ENCODE measurements around the gene TYK2.
A peak's percentile ranks its signal among the peaks of the same experiment; 100 is the strongest.
"Not testable (repeated sequence)": the region's sequence is repeated elsewhere in the genome, so short reads cannot be mapped to it uniquely, and the experiment has no call there.

TYK2 gene

DNA sequence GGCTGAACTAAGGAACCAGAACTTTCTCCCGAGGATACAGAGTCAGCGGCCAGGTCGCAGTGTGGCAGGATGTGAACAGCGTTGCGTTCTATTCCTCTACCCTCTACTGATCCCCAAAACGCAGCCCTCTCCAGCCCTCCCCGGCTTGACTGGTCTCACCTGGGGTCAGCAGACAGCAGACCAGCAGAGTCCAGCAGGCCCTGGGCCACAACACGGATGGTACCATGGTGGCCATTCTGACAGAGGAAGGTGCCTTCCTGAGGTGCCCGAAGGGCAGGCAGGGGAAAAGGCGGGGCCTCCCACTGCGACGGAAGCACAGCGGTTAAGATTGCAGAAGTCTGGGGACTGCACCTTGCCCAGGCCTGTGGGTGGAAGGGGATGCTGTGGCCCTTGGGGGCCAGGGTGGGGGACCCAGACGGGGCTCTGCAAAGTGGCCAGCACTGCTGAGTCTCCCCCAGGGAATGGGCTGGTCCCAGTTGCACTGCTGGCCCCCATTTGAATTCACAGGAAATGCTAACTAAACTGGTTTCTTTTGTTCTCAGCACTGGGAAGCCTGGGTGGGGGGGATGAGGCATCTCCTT is 40.9 kb downstream of the TYK2 start, which contains the start of gene ICAM3 (continued):
- TF ChIP-seq, protein P1, sequence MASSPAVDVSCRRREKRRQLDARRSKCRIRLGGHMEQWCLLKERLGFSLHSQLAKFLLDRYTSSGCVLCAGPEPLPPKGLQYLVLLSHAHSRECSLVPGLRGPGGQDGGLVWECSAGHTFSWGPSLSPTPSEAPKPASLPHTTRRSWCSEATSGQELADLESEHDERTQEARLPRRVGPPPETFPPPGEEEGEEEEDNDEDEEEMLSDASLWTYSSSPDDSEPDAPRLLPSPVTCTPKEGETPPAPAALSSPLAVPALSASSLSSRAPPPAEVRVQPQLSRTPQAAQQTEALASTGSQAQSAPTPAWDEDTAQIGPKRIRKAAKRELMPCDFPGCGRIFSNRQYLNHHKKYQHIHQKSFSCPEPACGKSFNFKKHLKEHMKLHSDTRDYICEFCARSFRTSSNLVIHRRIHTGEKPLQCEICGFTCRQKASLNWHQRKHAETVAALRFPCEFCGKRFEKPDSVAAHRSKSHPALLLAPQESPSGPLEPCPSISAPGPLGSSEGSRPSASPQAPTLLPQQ (tag by site-specific recombination; IDR thresholded peaks at IDR 0.05), result no peak
- TF ChIP-seq ZNF350 (tag by site-specific recombination; IDR thresholded peaks at IDR 0.05), result no peak

DNA sequence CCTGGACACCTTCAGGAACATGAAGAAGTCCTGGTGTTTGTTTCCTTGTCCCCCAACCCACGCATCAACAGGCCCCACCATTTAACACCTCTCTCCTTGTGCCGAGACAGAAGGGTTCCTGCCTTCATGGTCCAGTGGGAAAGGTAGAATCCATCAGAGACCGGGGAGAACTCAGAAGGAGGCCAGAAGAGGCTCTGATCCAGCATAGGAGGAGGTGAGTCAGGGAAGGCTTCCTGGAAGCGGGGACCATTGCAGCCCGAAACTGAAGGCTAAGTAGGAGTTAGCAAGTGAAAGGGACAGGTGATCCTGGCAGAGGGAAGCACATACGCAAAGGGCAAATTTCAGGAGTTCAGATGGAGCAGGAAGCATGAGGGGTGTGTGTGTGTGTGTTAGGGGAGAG is 41.4 kb downstream of the TYK2 start:
- ChIA-PET CTCF (no interaction called here), POLR2A (no interaction called here)
- Histone ChIP-seq H3K4me1 (ENCODE audit: control insufficient read depth, insufficient read depth, low read length) (no peaks in the 10 kb centered on the region), H3K36me3 (ENCODE audit: control insufficient read depth in 2 of 2, insufficient read depth in 1 of 2, low read length in 2 of 2) (no peaks in the 10 kb centered on the region), H3K27ac (ENCODE audit: extremely low read depth, low read depth, low read length) (no peak overlapping the region), H3K4me3 (ENCODE audit: low read depth, low read length) (no peak overlapping the region), H3K9me3 (ENCODE audit: control insufficient read depth, insufficient read depth, low read depth, low read length) (no peaks in the 10 kb centered on the region)
- TF ChIP-seq ZNF837 (tag by site-specific recombination; IDR thresholded peaks at IDR 0.05) (no peak), ZNF701 (tag by site-specific recombination; IDR thresholded peaks at IDR 0.05) (no peak), GLIS1 (tag by site-specific recombination; IDR thresholded peaks at IDR 0.05) (no peak), ZNF548 (tag by site-specific recombination; IDR thresholded peaks at IDR 0.05) (no peak), ZNF311 (tag by site-specific recombination; IDR thresholded peaks at IDR 0.05; ENCODE audit: borderline replicate concordance) (no peak), ZFHX2 (tag by site-specific recombination; conservative IDR thresholded peaks at IDR 0.05) (no peak), ZNF132 (tag by site-specific recombination; IDR thresholded peaks at IDR 0.05; ENCODE audit: borderline replicate concordance) (no peak), ZNF791 (tag by site-specific recombination; IDR thresholded peaks at IDR 0.05) (no peak), ZNF292 (tag by site-specific recombination; IDR thresholded peaks at IDR 0.05; ENCODE audit: borderline replicate concordance, low read depth) (no peak)
- TF ChIP-seq, protein P2, sequence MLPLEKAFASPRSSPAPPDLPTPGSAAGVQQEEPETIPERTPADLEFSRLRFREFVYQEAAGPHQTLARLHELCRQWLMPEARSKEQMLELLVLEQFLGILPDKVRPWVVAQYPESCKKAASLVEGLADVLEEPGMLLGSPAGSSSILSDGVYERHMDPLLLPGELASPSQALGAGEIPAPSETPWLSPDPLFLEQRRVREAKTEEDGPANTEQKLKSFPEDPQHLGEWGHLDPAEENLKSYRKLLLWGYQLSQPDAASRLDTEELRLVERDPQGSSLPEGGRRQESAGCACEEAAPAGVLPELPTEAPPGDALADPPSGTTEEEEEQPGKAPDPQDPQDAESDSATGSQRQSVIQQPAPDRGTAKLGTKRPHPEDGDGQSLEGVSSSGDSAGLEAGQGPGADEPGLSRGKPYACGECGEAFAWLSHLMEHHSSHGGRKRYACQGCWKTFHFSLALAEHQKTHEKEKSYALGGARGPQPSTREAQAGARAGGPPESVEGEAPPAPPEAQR (tag by site-specific recombination; IDR thresholded peaks at IDR 0.05), result no peak
- TF ChIP-seq, protein P3, sequence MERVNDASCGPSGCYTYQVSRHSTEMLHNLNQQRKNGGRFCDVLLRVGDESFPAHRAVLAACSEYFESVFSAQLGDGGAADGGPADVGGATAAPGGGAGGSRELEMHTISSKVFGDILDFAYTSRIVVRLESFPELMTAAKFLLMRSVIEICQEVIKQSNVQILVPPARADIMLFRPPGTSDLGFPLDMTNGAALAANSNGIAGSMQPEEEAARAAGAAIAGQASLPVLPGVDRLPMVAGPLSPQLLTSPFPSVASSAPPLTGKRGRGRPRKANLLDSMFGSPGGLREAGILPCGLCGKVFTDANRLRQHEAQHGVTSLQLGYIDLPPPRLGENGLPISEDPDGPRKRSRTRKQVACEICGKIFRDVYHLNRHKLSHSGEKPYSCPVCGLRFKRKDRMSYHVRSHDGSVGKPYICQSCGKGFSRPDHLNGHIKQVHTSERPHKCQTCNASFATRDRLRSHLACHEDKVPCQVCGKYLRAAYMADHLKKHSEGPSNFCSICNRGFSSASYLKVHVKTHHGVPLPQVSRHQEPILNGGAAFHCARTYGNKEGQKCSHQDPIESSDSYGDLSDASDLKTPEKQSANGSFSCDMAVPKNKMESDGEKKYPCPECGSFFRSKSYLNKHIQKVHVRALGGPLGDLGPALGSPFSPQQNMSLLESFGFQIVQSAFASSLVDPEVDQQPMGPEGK (tag by site-specific recombination; IDR thresholded peaks at IDR 0.05), result no peak

DNA sequence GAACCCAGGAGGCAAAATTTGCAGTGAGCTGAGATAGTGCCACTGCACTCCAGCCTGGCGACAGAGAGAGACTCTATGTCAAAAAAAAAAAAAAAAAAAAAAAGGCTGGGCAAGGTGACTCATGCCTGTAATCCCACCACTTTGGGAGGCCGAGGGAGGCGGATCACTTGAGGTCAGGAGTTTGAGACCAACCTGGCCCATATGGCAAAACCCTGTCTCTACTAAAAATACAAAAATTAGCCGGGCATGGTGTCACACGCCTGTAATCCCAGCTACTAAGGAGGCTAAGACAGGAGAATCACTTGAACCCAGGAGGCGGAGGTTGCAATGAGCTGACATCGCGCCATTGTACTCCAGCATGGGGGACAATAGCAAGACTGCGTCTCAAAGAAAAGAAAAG is 43.6 kb downstream of the TYK2 start:
- POLR2A ChIA-PET, result interaction anchor here (0.6 to 1.1 kb wide), 2 partner anchors 13 to 283 kb away, joined by 3 to 8 read pairs; no protein-coding TSS in a partner anchor

More for the DNA sequence above, 43.6 kb downstream of the TYK2 start:
- H3K4me1 ChIP-seq (ENCODE audit: control insufficient read depth, insufficient read depth, low read length); H3K4me3 ChIP-seq (ENCODE audit: low read depth, low read length); H3K27ac ChIP-seq (ENCODE audit: extremely low read depth, low read depth, low read length); H3K36me3 ChIP-seq (ENCODE audit: control insufficient read depth in 2 of 2, insufficient read depth in 1 of 2, low read length in 2 of 2); CTCF ChIA-PET; H3K9me3 ChIP-seq (ENCODE audit: control insufficient read depth, insufficient read depth, low read depth, low read length): not testable (repeated sequence)
- TF ChIP-seq GLIS1 (tag by site-specific recombination; IDR thresholded peaks at IDR 0.05) (0 out of 2 replicates have a peak, but pooled peaks have one; percentile 28), SP7 (tag by site-specific recombination; IDR thresholded peaks at IDR 0.05) (peak; percentile 56; the same call in 1 of the 2 replicates), ZFHX2 (tag by site-specific recombination; conservative IDR thresholded peaks at IDR 0.05) (peak; percentile 26; the same call in 1 of the 2 replicates)

Measured in HEK293 (cell line).